K562 (cell line): Measurements from ENCODE around the gene POU2AF2.

Experiments
- ARNT ChIP-seq, 2 experiments: fragments of 450-650 bp; IDR thresholded peaks; 2 replicates each; pipeline ENCODE4 v1.6.1; 2016; ENCODE audit warnings: mild to moderate bottlenecking in 1 of 2
- FOS ChIP-seq: IDR thresholded peaks from 3 replicates; pipeline ENCODE4 v1.6.1; 2011; ENCODE audit not compliant: insufficient read length; ENCODE audit errors: extremely low read depth
- HCFC1 ChIP-seq: IDR thresholded peaks from 2 replicates; pipeline ENCODE4 v1.6.1; 2012; ENCODE audit warnings: low read depth, low read length, improper control_type of control experiment
- KLF13 ChIP-seq: fragments of 450-650 bp; IDR thresholded peaks from 2 replicates; pipeline ENCODE4 v1.6.1; 2016; ENCODE audit warnings: missing genetic modification characterization, low read depth, mild to moderate bottlenecking, missing compliant biosample characterization, moderate library complexity, borderline replicate concordance
- NRF1 ChIP-seq, 2 experiments: fragments of 450-650 bp; IDR thresholded peaks in 1 of 2; conservative IDR thresholded peaks in 1 of 2; 2 replicates each; pipeline ENCODE4 v1.6.1; 2014; ENCODE audit warnings: mild to moderate bottlenecking in 2 of 2
- SLC30A9 ChIP-seq: fragments of 250-450 bp; sonication (Bioruptor Pico); IDR thresholded peaks from 2 replicates; pipeline ENCODE4 v1.8.0; 2022; ENCODE audit warnings: mild to moderate bottlenecking, moderate library complexity
- SREBF2 ChIP-seq: sonication (generic); formaldehyde crosslinking; IDR thresholded peaks from 2 replicates; pipeline ENCODE4 v1.4.0; 2020; ENCODE audit warnings: mild to moderate bottlenecking, missing genetic modification reagents
- TARDBP ChIP-seq: fragments of 450-650 bp; IDR thresholded peaks from 2 replicates; pipeline ENCODE4 v1.6.1; 2016
- TF ChIP-seq, protein P1 (sequence below): sonication (generic); formaldehyde crosslinking; IDR thresholded peaks from 2 replicates; pipeline ENCODE4 v1.8.0; 2022; ENCODE audit warnings: mild to moderate bottlenecking, missing genetic modification reagents, borderline replicate concordance

DNA sequence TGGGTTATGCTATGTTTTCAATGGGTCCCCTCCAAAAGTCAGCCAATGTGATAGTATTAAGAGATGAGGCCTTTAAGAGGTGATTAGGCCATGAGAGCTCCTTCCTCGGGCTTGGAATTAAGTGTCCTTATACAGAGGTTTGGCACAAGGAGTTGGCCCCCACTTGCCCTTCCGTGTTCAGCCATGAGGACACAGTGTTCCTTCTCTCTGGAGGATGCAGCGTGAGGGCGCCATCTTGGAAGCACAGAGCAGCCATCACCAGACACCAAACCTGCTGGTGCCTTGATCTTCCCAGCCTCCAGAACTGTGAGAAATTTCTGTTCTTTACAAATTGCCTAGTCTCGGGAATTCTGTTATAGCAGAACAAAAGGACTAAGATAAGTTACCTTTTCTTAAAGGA lies 79.7 kb downstream of the POU2AF2 start:
- TF ChIP-seq FOS (no peak), KLF13 (tag) (no peak), ARNT (IDR thresholded peaks at IDR 0.05) (no peak), SLC30A9 (no peak), SREBF2 (CRISPR knock-in tag) (no peak), NRF1 (conservative IDR thresholded peaks at IDR 0.05 in 1 of 2, IDR thresholded peaks at IDR 0.05 in 1 of 2) (no peak), HCFC1 (no peak), TARDBP (no peak)
- TF ChIP-seq, protein P1, sequence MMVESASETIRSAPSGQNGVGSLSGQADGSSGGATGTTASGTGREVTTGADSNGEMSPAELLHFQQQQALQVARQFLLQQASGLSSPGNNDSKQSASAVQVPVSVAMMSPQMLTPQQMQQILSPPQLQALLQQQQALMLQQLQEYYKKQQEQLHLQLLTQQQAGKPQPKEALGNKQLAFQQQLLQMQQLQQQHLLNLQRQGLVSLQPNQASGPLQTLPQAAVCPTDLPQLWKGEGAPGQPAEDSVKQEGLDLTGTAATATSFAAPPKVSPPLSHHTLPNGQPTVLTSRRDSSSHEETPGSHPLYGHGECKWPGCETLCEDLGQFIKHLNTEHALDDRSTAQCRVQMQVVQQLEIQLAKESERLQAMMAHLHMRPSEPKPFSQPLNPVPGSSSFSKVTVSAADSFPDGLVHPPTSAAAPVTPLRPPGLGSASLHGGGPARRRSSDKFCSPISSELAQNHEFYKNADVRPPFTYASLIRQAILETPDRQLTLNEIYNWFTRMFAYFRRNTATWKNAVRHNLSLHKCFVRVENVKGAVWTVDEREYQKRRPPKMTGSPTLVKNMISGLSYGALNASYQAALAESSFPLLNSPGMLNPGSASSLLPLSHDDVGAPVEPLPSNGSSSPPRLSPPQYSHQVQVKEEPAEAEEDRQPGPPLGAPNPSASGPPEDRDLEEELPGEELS (CRISPR knock-in tag): no peak
